AG08396 (cell line): ENCODE data around the gene ZNF484.
"Not testable (repeated sequence)": the region's sequence is repeated elsewhere in the genome, so short reads cannot be mapped to it uniquely, and the experiment has no call there.

Source experiments
- DNase-seq: peaks from one replicate; pipeline ENCODE4 v3.0.0; 2012; ENCODE audit warnings: low spot score, mixed read lengths

The ZNF484 gene

GRCh38 chr9:92860867-92861266 is 17.0 kb downstream of the ZNF484 start:
- DNase-seq, result no peak

- DNase-seq, result no peak
Measured at GRCh38 chr9:92857236-92857635, 20.6 kb downstream of the ZNF484 start.

- no peak for DNase-seq
Measured at GRCh38 chr9:92853716-92854115, 24.1 kb downstream of the ZNF484 start.

GRCh38 chr9:92850898-92851297 is 26.9 kb downstream of the ZNF484 start:
- DNase-seq, result no peak

GRCh38 chr9:92848740-92849139 is 29.1 kb downstream of the ZNF484 start:
- not testable (repeated sequence) for DNase-seq

GRCh38 chr9:92846662-92847145 is 31.1 kb downstream of the ZNF484 start:
- DNase-seq, result no peak

- DNase-seq, result not testable (repeated sequence)
Measured at GRCh38 chr9:92838411-92838810, 39.4 kb downstream of the ZNF484 start.

- DNase-seq, result no peak
Measured at GRCh38 chr9:92837191-92837590, 40.6 kb downstream of the ZNF484 start.

GRCh38 chr9:92829420-92829819 is 48.4 kb downstream of the ZNF484 start:
- DNase-seq, result no peak

GRCh38 chr9:92825065-92825464 is 52.8 kb downstream of the ZNF484 start:
- DNase-seq, result not testable (repeated sequence)

GRCh38 chr9:92820964-92821363 is 56.9 kb downstream of the ZNF484 start:
- no peak for DNase-seq

GRCh38 chr9:92819898-92820297 is 57.9 kb downstream of the ZNF484 start:
- DNase-seq, result not testable (repeated sequence)

- not testable (repeated sequence) for DNase-seq
Measured at GRCh38 chr9:92809629-92810326, 68.1 kb downstream of the ZNF484 start.

GRCh38 chr9:92808726-92809451 is 68.9 kb downstream of the ZNF484 start:
- peak; percentile 86 for DNase-seq

GRCh38 chr9:92807757-92808725 is 69.8 kb downstream of the ZNF484 start:
- DNase-seq, result no peak

GRCh38 chr9:92807031-92807756 is 70.6 kb downstream of the ZNF484 start:
- no peak for DNase-seq

- no peak for DNase-seq
Measured at GRCh38 chr9:92804727-92805126, 73.1 kb downstream of the ZNF484 start.

GRCh38 chr9:92798358-92798757 is 79.5 kb downstream of the ZNF484 start:
- no peak for DNase-seq

GRCh38 chr9:92796337-92796804 is 81.5 kb downstream of the ZNF484 start:
- not testable (repeated sequence) for DNase-seq

- DNase-seq, result no peak
Measured at GRCh38 chr9:92795598-92796336, 82.1 kb downstream of the ZNF484 start.
